NK-92 (cell line): Measurements from ENCODE around the gene ABI2.

Experiments
- DNase-seq: peaks from one replicate; lab custom pipeline; 2025; ENCODE audit not compliant: unreplicated experiment; lab: John Stamatoyannopoulos, UW

ABI2 gene

GRCh38 chr2:203471323-203471722 lies 143.1 kb downstream of the ABI2 start:
- no peak for DNase-seq

GRCh38 chr2:203476881-203477280 lies 148.7 kb downstream of the ABI2 start:
- DNase-seq, result no peak

DNA sequence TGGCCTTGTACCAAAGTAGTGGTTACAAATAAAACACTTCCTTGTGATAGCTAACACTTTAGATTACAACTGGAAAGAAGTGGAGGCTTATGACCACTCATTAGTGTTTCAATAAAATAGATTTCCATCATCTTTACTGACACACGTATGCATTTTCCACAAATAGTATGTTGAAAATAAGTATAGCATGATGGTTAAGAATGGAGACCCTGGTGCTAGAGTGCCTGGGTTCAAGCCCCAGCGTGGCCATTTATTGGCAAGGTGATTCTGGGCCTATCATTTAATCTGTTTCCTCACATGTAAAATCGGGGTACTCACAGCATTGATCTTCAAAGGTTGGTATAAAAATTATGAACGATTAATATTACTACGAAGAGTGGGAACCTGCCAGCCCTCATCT lies 152.4 kb downstream of the ABI2 start:
- DNase-seq, result no peak

- DNase-seq, result no peak
Observed at GRCh38 chr2:203484266-203485112, 156.3 kb downstream of the ABI2 start.

DNA sequence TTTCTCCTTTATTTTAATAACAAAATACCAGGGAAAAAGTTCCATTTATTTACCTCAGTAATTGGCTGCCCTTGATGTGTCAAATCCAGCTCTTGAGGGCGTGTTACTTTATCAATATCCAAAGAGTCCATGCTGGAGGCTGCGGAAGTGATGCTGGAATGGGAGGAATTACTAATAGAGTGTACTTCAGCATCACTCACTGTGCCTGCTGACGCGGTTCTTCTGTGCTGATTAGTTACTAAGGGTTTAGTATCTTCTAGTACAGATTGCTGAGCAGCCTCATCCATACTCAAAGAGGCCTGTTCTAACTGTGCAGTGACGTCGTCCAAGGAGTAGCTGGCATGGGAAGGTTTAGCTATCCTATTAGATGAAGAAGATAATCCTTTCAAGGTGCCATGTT lies 161.3 kb downstream of the ABI2 start:
- no peak for DNase-seq

DNA sequence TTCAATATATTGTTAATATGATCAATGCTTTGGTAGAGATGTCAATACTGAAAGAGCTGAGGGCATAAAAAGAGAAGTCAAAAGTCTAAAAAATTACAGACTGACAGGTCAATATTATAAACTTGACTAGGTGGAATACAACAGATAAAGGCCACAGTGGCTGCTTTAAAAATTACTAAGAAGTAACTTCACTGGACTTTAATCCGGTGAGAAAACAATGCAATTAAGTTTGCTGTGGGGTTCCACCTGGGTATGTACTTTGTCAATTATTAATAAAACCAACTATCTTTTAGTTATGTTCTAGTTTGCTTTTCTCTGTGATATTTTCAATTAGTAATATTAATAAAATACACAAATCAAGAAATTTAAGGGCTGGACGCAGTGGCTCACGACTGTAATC lies 162.2 kb downstream of the ABI2 start:
- DNase-seq, result no peak

DNA sequence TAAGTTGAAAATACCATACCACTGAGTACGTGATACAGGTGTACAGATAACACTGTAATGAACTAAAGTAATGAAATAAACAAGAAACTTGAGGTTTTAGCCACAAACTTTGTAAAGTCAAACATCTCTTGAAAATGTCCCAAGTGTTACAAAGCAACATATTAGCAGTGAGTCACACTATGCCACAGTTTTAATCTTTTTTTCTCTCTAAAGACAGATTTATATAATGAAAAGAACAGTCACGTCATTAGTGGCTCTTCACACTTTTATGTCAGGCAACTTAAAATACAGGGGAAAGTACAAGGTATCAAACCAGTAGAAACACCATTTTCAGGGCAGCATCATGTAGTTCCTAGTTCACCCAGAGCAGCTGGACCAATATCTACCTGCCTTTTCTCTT lies 164.8 kb downstream of the ABI2 start:
- DNase-seq, result no peak
